Endothelial cell of umbilical vein (primary cell): ENCODE results near the gene GOLT1A. TPM values are rescaled to one million over a fixed set of nuclear protein-coding genes. Genes with fewer than 3 reads are reported as not detected.

Experiments
- BruUV-seq: library from RNA; stranded (reverse); fragments of 400-500 nt; replicated peaks from 2 replicates; lab custom pipeline; 2021; lab: Mats Ljungman, UMichigan
- CTCF ChIA-PET: fragments of 300-600, 350-600 bp; sonication (Branson Sonifier 250); formaldehyde crosslinking; loops from one replicate; lab custom pipeline; 2021; ENCODE audit warnings: antibody characterized with exemption, inconsistent platforms; lab: Charles Lee
- POLR2A ChIA-PET: fragments of 300-600, 350-600 bp; sonication (Branson Sonifier 250); formaldehyde crosslinking; loops from one replicate; lab custom pipeline; 2021; ENCODE audit warnings: antibody characterized with exemption, inconsistent platforms; lab: Charles Lee
- DNase-seq: peaks from one replicate; pipeline ENCODE4 v3.0.0-alpha.2; 2011; ENCODE audit warnings: low read depth, low spot score
- FAIRE-seq: peaks from 2 replicates; lab custom pipeline; 2011; peaks lifted over from hg19 to GRCh38; lab: Jason Lieb, UNC
- H2AFZ ChIP-seq: 2 replicates; pipeline ENCODE4 v1.6.0; 2012; ENCODE audit warnings: low read depth, low read length, control low read depth, inconsistent platforms
- H3K27ac ChIP-seq: 2 replicates; pipeline ENCODE4 v1.5.1; 2011; ENCODE audit warnings: low read depth, mild to moderate bottlenecking, control low read depth, low read length, moderate library complexity; ENCODE audit not compliant: insufficient read depth
- H3K27me3 ChIP-seq, 2 experiments: 2 replicates each; pipeline versions ENCODE4 v1.6.0 to v1.6.1; 2011; ENCODE audit warnings: low read length in 2 of 2, mixed read lengths in 1 of 2; ENCODE audit not compliant: control insufficient read depth in 2 of 2, insufficient read depth in 2 of 2
- H3K36me3 ChIP-seq, 2 experiments: 2 replicates in 1 of 2; 3 replicates in 1 of 2; pipeline ENCODE4 v1.5.1; 2011; ENCODE audit warnings: low read length in 2 of 2, mild to moderate bottlenecking in 1 of 2, moderate library complexity in 1 of 2; ENCODE audit not compliant: control insufficient read depth in 2 of 2, insufficient read depth in 2 of 2; ENCODE audit errors: extremely low read depth in 1 of 2
- H3K4me1 ChIP-seq: 3 replicates; pipeline ENCODE4 v1.5.1; 2011; ENCODE audit warnings: mild to moderate bottlenecking, low read length; ENCODE audit not compliant: control insufficient read depth, insufficient read depth; ENCODE audit errors: extremely low read depth
- H3K4me2 ChIP-seq: 2 replicates; pipeline ENCODE4 v1.6.1; 2011; ENCODE audit warnings: low read length, control low read depth, mixed read lengths; ENCODE audit not compliant: insufficient read depth
- H3K4me3 ChIP-seq, 3 experiments: fragments of 200-600 bp in 1 of 3; sonication (generic), shearing (Covaris generic) in 1 of 3; replicated peaks in 1 of 3; 2 replicates each; pipeline ENCODE4 v1.5.1; 2011 to 2016; ENCODE audit warnings: control low read depth in 3 of 3, low read length in 3 of 3, mild to moderate bottlenecking in 2 of 3, inconsistent platforms in 1 of 3, low read depth in 1 of 3, moderate library complexity in 1 of 3; ENCODE audit not compliant: insufficient read depth in 1 of 3
- H3K79me2 ChIP-seq: 2 replicates; pipeline ENCODE4 v1.6.0; 2012; ENCODE audit warnings: low read length, inconsistent platforms; ENCODE audit not compliant: control insufficient read depth, insufficient read depth
- H3K9ac ChIP-seq: replicated peaks from 2 replicates; pipeline ENCODE3; 2011; ENCODE audit warnings: low read length, control low read depth; ENCODE audit not compliant: insufficient read depth; ENCODE audit errors: extremely low read depth
- H3K9me1 ChIP-seq: replicated peaks from 3 replicates; pipeline ENCODE4 v1.6.0; 2011; ENCODE audit warnings: mild to moderate bottlenecking, low read length; ENCODE audit not compliant: control insufficient read depth, insufficient read depth; ENCODE audit errors: extremely low read depth
- H3K9me3 ChIP-seq: replicated peaks from 2 replicates; pipeline ENCODE4 v1.5.1; 2012; ENCODE audit warnings: low read length, inconsistent platforms; ENCODE audit not compliant: control insufficient read depth, insufficient read depth
- H4K20me1 ChIP-seq: replicated peaks from 2 replicates; pipeline ENCODE3; 2011; ENCODE audit warnings: mild to moderate bottlenecking, low read length; ENCODE audit not compliant: control insufficient read depth, insufficient read depth; ENCODE audit errors: extremely low read depth
- EZH2 ChIP-seq: IDR thresholded peaks from 2 replicates; pipeline ENCODE4 v1.6.1; 2012; ENCODE audit warnings: borderline replicate concordance, low read depth, mild to moderate bottlenecking, moderate library complexity, low read length, inconsistent platforms; ENCODE audit not compliant: severe bottlenecking
- FOS ChIP-seq: IDR thresholded peaks from 2 replicates; pipeline ENCODE4 v1.6.1; 2011; ENCODE audit warnings: mild to moderate bottlenecking, low read length, moderate library complexity, borderline replicate concordance; ENCODE audit not compliant: insufficient read depth
- GATA2 ChIP-seq: IDR thresholded peaks from 2 replicates; pipeline ENCODE4 v1.7.0; 2011; ENCODE audit warnings: low read depth, mild to moderate bottlenecking, moderate library complexity, mixed read lengths, low read length; ENCODE audit not compliant: insufficient read length, insufficient read depth
- JUN ChIP-seq: IDR thresholded peaks from 2 replicates; pipeline ENCODE4 v1.6.1; 2011; ENCODE audit warnings: borderline replicate concordance, low read depth; ENCODE audit not compliant: insufficient read length, insufficient read depth
- MAX ChIP-seq: IDR thresholded peaks from 2 replicates; pipeline ENCODE4 v1.6.1; 2011; ENCODE audit not compliant: insufficient read depth, insufficient read length
- MYC ChIP-seq: IDR thresholded peaks from one replicate; pipeline ENCODE4 v1.6.1; 2011; ENCODE audit warnings: mild to moderate bottlenecking, low read depth, low read length
- POLR2A ChIP-seq: IDR thresholded peaks from 2 replicates; pipeline ENCODE4 v1.6.1; 2012; ENCODE audit warnings: low read depth, mild to moderate bottlenecking, control low read depth, low read length
- POLR2AphosphoS5 ChIP-seq: IDR thresholded peaks from 2 replicates; pipeline ENCODE4 v1.6.1; 2012; ENCODE audit warnings: low read depth, mild to moderate bottlenecking, control low read depth, low read length, moderate library complexity; ENCODE audit not compliant: insufficient read depth
- dilution Hi-C: fragments of 300-500 bp; cut with MboI; formaldehyde crosslinking; loops from one replicate; pipeline ENCODE4 v1.15.0; 2019; ENCODE audit warnings: low sequenced_read_pairs; ENCODE audit not compliant: extremely low pct_ligation_motif_present
- intact Hi-C: fragments of 100-400 bp; cut with micrococcal nuclease; formaldehyde crosslinking; loops from one replicate; pipeline ENCODE4 v1.10.0; 2022
- polyA plus RNA-seq, 4 experiments: library from polyadenylated mRNA; depleted of rRNA in 3 of 4; stranded (reverse) in 3 of 4; unstranded in 1 of 4; fragments of >200 nt; gene quantifications; 2 replicates each; pipeline versions ENCODE4 v1.2.1 to v1.2.3, GENCODE V29; 2011 to 2012; ENCODE audit warnings: missing spikeins in 1 of 4
- total RNA-seq: library from RNA; stranded (reverse); gene quantifications from 2 replicates; pipeline ENCODE4 v1.2.3, GENCODE V29; 2021
- TF ChIP-seq, protein P1 (sequence below), 2 donors: IDR thresholded peaks; 1 replicate in 1 of 2; 2 replicates in 1 of 2; pipeline ENCODE4 v1.5.1; 2011; ENCODE audit warnings: low read length in 2 of 2, mild to moderate bottlenecking in 2 of 2, moderate library complexity in 2 of 2, control low read depth in 1 of 2, inconsistent platforms in 1 of 2, low read depth in 1 of 2; ENCODE audit not compliant: insufficient read depth in 1 of 2; ENCODE audit errors: extremely low read depth in 1 of 2

GOLT1A gene
- total and polyA plus RNA-seq, 2 donors (not counting 3 experiments of a cell fraction or from before 2014, with no cell fraction given) = not detected

DNA sequence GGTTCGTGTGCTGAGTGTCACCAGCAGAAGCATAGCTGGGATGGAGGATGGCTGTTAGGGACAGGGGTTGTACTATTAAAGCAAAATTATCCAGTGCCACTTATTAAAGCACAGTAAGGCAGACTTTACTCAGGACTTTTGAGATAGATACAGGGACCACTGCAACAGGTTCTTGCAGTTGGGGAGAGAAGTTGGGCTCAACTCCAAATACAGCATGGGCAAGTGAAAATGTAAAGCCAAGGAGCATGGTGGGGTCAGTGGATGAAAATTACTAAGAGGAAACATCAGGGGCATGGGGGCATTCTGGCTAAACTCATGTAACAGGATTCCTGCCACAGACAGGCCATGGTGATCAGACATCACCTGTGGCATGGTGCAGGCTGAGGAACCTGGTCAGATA, 32.7 kb downstream of the GOLT1A start:
- no peak overlapping the region for H3K4me2 ChIP-seq
- H4K20me1 ChIP-seq = no peaks in the 10 kb centered on the region
- FAIRE-seq (no peak), DNase-seq (no peak)
- H2AFZ ChIP-seq = no peak overlapping the region
- H3K4me1 ChIP-seq = peaks cover 7% of the 10 kb centered on the region
- dilution Hi-C loops (no loop called here), intact Hi-C loops (no loop called here)
- no peak overlapping the region for H3K27ac ChIP-seq
- no peaks in the 10 kb centered on the region for H3K9me1 ChIP-seq
- no peaks in the 10 kb centered on the region for H3K27me3 ChIP-seq
- no peaks in the 10 kb centered on the region for H3K79me2 ChIP-seq
- H3K9me3 ChIP-seq = no peaks in the 10 kb centered on the region
- no peak overlapping the region for H3K4me3 ChIP-seq
- no peaks in the 10 kb centered on the region for H3K36me3 ChIP-seq
- ChIA-PET CTCF (interaction anchor here (1.1 to 26.7 kb wide), 5 partner anchors 9 to 218 kb away, joined by 3 to 770 read pairs (median 6); partner anchors contain the start of gene ETNK2), POLR2A (no interaction called here)
- no TSS peak for BruUV-seq
- H3K9ac ChIP-seq = no peak overlapping the region
- TF ChIP-seq, protein P1, sequence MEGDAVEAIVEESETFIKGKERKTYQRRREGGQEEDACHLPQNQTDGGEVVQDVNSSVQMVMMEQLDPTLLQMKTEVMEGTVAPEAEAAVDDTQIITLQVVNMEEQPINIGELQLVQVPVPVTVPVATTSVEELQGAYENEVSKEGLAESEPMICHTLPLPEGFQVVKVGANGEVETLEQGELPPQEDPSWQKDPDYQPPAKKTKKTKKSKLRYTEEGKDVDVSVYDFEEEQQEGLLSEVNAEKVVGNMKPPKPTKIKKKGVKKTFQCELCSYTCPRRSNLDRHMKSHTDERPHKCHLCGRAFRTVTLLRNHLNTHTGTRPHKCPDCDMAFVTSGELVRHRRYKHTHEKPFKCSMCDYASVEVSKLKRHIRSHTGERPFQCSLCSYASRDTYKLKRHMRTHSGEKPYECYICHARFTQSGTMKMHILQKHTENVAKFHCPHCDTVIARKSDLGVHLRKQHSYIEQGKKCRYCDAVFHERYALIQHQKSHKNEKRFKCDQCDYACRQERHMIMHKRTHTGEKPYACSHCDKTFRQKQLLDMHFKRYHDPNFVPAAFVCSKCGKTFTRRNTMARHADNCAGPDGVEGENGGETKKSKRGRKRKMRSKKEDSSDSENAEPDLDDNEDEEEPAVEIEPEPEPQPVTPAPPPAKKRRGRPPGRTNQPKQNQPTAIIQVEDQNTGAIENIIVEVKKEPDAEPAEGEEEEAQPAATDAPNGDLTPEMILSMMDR (IDR thresholded peaks at IDR 0.05; ENCODE audit: extremely low read depth in 1 of 2, insufficient read depth in 1 of 2, low read depth in 1 of 2, low read length in 2 of 2) = no peak
- no peak for TF ChIP-seq JUN
- TF ChIP-seq FOS = no peak
- TF ChIP-seq POLR2AphosphoS5 = no peak
- no peak for TF ChIP-seq POLR2A
- no peak for TF ChIP-seq MAX
- no peak for TF ChIP-seq MYC
- TF ChIP-seq GATA2 = no peak
- no peak for TF ChIP-seq EZH2
